AG08396 (cell line): ENCODE results near the gene ZNF124.
"Not testable (repeated sequence)": the region's sequence is repeated elsewhere in the genome, so short reads cannot be mapped to it uniquely, and the experiment has no call there.

ENCODE experiments used
- DNase-seq: peaks from one replicate; pipeline ENCODE4 v3.0.0; 2012; ENCODE audit warnings: low spot score, mixed read lengths

The ZNF124 gene

DNA sequence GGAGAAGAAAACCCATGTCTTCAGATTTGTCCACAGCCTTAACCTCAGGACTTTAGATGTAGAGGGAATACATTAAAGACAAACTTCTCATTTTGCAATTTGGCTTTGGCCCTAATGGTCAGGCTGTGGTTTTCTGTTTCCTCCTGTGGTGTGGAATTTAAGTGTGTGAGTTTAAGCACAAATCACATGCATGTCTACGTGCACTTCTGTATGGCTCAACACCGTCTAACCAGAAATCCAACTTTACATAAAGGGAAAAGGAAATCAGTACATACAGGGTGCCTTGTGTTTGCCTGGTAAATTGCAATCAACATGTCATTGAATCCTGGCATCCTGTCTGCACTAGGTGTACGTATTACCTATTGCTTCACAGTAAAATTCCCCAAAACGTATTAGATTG lies 1.2 kb upstream of the ZNF124 start:
- no peak for DNase-seq

DNA sequence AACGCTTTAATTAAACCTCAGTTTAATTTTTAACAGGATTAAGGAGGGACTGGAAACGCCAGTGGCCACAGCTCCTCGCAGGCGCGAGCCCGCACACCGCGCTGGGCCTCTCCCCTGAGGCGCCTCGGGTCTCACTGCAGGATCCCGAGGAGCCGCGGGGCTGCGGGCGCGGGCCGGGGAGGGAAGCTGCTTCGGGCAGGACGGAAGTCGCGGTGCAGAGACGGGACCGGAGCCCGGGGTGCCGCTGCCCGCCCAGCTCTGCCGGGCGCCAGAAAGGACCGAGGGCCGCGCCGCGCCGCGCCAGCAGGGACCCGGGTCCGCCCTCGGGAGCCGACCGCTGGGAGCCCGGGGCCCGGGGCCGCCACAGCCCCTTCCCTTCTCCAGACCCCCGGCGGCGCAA lies 377 bp downstream of the ZNF124 start:
- not testable (repeated sequence) for DNase-seq

DNA sequence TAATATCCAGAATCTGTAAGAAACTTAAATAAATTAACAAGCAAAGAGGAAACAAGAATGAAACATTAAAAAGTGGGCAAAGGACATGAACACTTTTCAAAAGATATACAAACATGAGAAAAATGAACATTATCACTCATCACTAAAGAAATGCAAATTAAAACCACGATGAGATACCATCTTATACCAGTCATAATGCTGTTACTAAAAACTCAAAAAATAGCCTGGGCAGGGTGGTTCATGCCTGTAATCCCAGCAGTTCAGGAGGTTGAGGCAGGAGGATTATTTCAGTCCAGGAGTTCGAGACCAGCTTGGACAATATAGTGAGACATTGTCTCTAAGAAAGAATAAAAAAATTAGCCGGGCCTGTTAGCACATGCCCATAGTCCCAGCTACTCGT lies 6.1 kb downstream of the ZNF124 start:
- no peak for DNase-seq

DNA sequence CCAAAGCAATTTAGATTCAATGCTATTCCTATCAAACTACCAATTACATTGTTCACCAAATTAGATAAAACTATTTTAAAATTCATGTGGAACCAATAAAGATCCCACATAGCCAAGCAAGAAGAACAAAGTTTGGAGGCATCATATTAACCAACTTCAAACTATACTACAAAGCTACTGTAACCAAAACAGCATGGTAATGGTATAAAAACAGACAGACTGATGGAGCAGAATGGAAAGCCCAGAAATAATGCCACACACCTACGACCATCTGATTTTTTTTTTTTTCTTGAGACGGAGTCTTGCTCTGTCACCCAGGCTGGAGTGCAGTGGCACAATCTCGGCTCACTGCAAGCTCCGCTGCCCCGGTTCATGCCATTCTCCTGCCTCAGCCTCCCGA lies 7.1 kb downstream of the ZNF124 start:
- no peak for DNase-seq

DNA sequence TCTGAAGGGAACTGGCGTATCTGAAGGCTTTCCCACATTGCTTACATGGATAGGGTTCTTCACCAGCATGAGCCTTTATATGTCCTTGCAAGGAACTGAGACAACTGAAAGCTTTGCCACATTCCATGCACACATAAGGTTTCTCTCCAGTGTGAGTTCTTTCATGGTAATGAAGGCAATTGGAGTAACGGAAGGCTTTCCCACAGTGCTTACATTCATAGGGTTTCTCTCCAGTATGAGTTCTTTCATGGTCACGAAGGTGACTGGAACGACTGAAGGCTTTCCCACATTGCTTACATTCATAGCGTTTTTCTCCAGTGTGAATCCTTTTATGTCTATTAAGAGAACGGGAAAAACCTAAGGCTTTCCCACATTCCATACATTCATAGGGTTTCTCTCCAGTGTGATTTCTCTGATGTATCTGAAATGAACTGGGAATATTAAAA lies 15.0 kb downstream of the ZNF124 start:
- DNase-seq = no peak

DNA sequence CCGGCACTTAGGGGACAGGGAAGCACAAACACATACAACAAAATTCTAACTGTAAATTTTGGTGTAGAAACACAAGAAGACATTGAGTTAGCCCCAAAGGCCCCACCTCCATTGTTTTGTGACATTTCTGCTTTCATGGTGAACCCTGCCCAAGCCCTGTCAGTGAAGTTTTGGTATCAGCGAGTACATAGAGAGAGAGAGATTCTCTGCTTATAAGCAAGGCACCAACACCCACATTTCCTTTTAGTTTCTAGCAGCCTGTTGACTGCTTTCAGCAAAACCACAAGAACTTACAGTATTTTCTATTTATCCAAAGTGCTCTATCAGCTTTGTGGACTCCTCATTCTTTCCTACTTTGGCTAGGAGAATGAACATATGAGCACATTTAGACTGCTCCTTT lies 24.0 kb downstream of the ZNF124 start:
- DNase-seq = no peak

DNA sequence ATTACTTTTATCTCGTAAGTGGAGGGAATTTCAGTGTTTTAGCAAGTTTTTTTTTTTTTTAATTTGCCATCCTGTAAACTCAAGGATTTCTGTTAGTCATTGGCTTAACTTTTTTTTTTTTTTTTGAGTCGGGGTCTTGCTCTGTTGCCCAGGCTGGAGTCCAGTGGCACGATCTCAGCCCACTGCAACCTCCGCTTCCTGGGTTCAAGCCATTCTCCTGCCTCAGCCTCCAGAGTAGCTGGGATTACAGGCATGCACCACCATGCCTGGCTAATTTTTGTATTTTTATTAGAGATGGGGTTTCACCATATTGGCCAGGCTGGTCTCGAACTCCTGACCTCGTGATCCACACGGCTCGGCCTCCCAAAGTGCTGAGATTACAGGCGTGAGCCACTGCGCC lies 24.7 kb downstream of the ZNF124 start:
- not testable (repeated sequence) for DNase-seq

DNA sequence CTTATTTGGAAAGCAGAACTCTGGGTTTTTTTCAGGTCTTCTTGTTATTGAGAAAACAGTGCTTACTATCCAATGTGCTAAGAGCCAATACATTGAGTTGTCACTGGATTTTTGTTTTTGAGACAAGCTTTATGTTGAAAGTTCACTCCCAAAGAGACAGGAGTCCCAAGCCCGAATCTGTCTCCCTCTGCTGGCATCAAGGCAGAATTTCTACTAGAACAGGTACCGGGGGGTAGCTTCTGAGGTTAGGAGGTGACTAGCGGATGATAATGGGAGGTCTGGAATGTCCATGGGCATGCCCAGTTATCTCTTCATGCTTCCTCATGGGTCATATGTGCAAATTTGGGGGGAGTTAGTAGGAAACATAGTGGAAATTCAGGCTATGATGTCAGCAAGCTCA lies 25.1 kb downstream of the ZNF124 start:
- no peak for DNase-seq

DNA sequence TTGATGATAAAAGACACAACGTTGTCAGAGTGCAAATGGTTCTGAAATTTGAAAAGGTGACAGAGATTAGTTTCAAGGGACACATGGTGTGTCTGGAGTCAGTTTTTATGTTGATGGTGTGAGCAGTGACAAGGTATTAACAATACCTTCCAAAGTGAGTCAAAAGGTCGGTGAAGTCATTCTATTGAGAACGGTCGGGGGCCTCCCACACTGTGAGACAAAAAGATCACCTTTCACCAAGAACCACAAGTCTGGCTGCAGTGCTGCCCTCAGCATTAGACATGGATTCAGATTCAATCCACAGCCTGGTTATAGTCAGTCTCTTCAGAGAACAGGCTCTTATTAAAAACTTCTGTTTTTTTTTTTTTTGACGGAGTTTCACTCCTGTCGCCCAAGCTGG lies 26.5 kb downstream of the ZNF124 start:
- no peak for DNase-seq

DNA sequence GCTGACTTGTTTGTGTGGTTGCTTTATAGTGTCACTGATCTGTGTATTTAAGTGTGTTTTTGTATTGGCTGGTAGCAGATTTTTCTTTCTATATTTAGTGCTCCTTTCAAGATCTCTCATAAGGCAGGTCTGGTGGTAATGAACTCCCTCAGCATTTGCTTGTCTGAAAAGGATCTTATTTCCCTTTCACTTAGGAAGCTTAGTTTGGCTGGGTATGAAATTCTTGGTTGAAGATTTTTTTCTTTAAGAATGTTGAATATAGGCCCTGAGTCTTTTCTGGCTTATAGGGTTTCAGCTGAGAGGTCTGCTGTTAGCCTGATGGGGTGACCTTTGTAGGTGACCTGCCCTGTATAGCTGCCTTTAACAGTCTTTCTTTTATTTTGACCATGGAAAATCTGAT lies 32.3 kb downstream of the ZNF124 start:
- DNase-seq = not testable (repeated sequence)

DNA sequence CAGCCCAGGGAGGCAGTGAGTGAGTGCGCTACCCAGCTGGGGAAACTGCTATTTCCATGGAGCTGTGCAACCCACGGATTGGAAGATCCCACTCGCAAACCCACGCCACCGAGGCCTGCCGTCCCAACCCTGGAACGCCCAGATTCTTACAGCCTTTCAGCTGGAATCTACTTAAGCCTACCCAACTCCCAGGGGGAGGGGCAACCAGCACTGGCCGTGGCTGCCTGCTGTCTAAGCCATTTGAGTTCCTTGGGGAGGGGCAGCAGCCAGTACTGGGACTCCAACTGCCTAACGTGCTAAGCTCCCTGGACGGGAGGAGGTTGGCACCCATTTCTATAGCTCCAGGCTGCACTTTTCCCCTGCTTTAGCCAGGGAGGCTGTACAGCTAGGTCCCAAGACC lies 40.6 kb downstream of the ZNF124 start:
- DNase-seq = no peak

DNA sequence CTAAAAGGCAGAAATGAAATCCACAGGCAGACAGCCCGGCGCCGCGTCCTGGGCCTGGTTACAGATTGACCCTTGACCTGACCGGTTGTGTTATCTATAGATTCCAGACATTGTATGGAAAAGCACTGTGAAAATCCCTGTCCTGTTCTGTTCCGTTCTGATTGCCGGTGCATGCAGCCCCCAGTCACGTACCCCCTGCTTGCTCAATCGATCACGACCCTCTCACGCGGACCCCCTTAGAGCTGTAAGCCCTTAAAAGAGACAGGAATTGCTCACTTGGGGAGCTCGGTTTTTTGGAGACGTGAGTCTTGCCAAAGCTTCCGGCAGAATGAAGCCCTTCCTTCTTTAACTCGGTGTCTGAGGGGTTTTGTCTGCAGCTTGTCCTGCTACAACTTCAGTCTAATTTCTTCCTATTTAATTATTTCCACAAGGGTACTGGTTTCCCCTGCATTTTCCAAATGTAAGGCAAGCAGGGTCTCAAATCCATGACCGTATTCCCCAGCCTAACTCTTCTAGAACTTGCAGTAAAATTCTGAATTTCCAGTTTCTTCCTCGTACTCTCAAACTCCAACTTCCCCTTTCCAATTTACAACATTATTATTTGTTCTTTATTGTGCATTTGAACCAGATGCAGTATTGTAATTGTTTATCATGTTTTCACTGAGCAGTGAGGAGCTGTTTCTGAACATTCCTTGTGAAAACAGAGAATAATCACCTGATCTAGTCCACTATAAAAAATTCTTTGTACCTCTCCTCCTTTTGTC lies 44.1 kb downstream of the ZNF124 start:
- DNase-seq = not testable (repeated sequence)

DNA sequence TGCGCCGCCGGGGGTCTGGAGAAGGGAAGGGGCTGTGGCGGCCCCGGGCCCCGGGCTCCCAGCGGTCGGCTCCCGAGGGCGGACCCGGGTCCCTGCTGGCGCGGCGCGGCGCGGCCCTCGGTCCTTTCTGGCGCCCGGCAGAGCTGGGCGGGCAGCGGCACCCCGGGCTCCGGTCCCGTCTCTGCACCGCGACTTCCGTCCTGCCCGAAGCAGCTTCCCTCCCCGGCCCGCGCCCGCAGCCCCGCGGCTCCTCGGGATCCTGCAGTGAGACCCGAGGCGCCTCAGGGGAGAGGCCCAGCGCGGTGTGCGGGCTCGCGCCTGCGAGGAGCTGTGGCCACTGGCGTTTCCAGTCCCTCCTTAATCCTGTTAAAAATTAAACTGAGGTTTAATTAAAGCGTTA lies 45.2 kb downstream of the ZNF124 start:
- not testable (repeated sequence) for DNase-seq

DNA sequence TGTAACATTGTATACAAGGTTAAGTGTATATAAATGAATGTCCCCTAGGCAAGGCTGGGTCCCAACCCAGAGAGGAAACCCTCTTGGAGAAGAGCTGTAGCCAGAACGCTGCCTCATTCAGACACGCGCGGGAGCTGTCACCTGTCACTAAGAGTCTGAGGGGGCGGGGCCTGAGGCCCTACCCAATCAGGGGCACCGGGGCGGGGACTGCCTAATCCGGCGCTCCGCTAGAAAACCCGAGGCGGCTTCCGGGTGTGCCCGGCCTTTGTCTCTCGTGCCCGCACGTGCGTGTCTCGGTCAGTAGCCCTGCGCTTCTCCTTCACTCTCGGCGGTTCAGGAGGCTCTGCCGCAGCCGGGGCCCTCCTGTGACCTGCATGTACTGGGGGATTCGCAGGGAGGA lies 45.7 kb downstream of the ZNF124 start:
- DNase-seq = not testable (repeated sequence)

DNA sequence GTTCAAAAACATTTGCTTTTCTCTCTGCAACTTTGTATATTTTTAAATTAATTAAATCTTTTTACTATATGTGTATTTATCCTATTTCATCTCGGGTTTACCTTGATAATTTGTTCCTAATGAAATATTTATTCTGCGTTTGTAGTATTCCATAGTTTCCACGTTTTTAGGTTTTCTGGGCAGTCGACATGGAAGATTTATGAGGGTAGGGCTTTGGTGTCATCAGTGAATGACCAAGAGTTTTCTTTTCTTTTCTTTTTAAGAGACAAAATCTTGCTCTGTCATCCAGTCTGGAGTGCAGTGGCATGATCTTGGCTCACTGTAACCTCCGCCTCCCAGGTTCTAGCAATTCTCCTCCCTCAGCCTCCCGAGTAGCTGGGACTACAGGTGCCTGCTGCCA lies 50.4 kb downstream of the ZNF124 start:
- no peak for DNase-seq

DNA sequence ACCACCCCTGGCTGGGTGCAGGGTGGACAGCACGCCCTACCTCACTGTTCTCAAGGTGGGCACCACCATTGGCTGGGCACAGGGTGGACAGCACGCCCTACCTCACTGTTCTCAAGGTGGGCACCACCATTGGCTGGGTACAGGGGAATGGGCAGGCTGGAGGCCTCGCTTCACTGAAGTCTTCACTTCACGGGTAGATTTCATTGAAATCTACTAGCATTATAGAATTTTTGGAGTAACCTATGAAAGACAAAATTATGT lies 51.5 kb downstream of the ZNF124 start:
- DNase-seq = not testable (repeated sequence)

DNA sequence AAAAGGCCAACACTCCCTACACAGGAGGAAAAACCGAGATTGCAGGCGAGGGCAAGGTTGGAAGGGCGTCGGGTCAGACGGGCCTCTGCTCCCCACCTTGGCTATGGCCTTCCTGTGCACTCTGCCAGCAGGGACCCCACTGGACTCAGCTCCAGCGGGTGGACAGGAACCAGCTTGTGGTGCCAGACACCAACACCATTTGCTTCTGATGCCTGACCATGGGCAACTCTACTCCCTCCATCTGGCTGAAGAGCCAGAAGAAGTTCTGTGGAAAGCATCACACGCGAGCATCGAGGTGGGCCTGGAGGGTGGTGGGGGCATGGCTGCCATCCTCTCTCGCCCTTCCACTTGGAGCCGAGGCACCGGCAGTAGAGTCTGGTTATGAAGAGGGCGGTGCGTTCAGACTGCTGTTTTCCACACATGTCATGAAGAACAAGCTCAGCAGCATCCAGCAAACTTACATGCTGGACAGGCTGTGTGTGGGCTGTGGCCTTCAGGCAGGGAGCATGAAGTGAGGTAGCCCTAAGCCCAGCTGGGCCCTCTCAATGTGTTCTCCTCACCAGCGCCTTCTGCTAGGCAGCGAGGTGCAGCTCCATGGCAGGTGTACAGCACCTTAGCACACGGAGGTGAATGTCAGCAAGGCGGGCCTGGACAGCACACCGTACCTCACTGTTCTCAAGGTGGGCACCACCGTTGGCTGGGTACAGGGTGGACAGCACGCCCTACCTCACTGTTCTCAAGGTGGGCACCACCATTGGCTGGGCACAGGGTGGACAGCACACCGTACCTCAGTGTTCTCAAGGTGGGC lies 52.0 kb downstream of the ZNF124 start:
- DNase-seq = no peak

DNA sequence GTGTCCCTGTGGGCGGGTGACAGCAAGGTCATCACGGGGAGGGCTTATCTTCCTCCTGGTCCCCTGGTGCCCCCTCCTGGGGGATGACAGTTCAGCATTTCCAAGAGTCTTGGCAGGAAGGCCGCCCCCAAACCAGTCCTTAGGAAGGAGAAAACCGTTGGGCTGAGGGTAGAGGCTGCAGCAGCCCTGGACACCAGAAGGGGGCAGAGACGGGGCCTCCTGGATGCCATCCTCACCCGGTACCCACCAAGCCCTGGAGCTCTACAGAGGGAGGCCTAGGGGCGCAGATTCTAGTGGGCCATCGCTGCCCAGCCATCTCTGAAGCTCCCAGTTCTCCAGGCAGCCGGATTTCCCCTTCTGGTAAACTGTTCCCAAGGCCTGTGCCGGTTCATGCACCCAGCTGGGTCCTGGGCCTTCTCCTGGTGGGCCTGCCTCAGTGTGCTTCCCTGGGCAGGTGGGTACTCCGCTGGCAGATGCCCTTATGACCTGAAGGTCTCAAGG lies 52.8 kb downstream of the ZNF124 start:
- no peak for DNase-seq

DNA sequence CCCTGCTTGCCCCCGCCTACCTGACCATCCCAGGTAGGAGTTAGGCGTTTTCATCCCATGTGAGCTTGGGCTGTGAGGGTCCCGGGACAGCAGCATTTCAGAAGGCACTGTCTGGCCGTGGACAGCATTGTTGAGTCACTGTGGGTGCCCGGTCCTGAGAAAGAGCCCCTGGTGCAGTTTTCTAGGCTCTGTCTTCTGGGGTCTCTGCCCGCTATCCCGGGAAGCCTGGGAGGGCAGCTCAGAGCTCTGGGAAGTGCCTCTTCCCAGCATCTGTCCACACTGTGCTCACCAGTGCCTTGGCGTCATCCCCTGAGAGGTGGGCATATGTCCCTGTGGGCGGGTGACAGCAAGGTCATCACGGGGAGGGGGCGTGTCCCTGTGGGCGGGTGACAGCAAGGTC lies 56.3 kb downstream of the ZNF124 start:
- no peak for DNase-seq

DNA sequence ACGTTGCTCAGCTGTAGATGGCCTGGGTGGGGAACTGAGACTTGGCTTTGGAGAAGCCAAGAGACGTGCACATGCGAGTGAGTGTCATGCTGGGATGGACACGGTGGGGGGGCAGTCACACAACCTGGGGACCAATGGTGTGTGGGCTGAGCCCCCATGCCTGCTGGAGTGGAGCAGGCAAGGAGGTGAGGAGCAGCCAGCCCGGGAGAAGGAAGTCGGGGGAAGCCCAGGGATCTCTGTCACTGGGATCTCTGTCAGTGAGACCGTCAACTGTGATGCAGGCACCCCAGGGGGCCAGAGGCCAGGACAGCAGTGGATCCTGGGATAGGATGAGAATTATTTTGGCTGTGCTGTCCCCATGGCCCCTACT lies 56.7 kb downstream of the ZNF124 start:
- no peak for DNase-seq

DNA sequence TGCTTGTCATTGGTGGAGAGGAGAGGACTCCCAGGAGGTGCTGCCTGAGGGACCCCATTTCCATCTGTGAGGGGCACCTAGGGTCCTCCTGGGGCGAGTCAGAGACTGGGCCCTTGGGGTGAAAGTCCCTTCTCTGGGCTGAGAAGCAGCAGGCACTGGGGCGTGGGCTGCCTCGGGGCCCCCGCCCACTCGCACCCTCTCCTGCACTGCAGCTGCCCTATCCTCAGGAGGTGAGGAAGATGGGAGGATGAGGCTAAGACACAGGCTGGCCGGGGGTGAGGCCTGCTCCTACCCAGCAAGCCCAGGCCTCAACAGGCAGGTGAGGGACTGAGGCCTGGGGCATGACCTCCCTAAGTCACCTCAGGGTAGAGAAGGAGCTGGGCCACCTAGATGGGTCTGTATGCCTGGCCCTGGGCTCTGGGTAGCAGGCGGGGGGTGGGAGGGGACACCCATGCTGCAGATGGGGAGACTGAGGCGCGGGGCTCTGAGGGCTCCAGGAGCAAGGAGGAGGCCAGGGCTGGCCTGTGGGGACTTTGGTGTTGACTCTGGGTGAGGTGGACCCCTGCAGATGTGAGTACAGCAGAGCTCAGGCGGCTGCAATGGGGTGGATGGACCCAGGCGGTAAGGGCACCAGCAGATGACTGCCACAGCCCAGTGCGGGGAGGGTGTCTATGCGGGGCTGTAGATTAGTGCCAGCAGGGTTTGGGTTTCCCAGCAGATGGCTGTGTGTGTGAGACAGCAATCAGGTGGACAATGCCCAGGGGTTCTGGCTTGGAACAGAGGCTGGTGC lies 57.3 kb downstream of the ZNF124 start:
- no peak for DNase-seq

DNA sequence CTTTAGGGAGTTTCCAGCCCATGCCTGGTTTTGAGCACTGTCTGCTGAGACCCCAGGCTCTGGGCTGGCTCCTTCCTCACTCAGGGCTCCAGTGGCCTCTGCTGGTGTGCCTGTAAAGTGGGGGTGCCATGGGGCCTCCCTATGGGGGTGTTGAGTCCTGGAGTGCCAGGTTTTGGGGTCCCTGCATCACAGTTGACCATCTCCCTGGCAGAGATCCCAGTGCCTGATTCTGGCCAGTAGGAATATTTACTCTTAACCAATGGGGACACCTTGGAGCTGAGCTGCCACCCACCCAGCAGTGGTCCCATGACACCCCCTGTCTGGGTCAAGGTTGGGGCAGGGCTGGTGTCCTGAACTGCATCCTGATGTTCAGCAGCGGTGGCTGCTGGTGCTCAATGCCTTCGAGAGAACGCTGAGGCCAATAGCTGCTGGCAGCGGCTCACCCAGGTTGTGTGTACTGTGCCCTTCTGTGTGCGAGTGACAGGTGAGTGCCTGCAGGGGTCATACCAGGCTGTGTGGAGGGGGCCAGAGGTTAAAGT lies 58.0 kb downstream of the ZNF124 start:
- DNase-seq = no peak

DNA sequence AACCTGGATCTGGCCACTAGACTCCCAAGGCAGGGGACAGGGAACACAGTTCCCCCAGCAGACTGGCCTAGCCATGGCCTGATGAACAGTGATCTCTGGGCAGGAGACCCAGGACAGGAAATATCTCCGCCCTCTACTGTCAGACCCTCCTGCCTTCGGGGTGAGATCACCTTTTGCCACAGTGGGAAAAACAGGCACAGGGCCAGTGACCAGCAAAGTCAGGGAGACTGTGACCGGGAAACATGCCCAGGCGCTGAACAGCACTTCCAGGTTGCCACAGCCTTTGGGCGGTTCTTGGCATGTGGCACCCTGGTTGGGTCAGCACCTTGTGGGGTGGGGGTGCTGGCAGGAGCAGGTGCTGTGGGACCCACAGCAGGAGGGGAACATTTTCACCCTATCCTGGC lies 58.7 kb downstream of the ZNF124 start:
- DNase-seq = no peak
